ENCODE results near the gene GDF7. TPM values are rescaled to one million over a fixed set of nuclear protein-coding genes. Genes with fewer than 3 reads are reported as not detected.

GDF7 gene
- polyA plus RNA-seq, 3 donors = not detected

- Histone ChIP-seq H3K36me3 (replicated peaks in 1 of 2; ENCODE audit: control insufficient read depth in 1 of 2, insufficient read depth in 2 of 2, low read length in 2 of 2) (peaks cover 48 to 64% of the 10 kb centered on the region in 2 donors), H4K20me1 (ENCODE audit: insufficient read depth, low read length) (peaks cover 12% of the 10 kb centered on the region), H3K9ac (ENCODE audit: insufficient read depth, low read length, poor library complexity, severe bottlenecking) (peak overlapping the region; percentile 37), H3K27me3 (ENCODE audit: control insufficient read depth in 2 of 2, insufficient read depth in 2 of 2, low read length in 2 of 2) (no peaks in the 10 kb centered on the region), H3K79me2 (ENCODE audit: insufficient read depth, low read length) (no peaks in the 10 kb centered on the region), H3K4me1 (ENCODE audit: control insufficient read depth in 1 of 2, insufficient read depth in 2 of 2, low read length in 2 of 2) (peaks cover 18 to 23% of the 10 kb centered on the region in 2 donors), H3K4me2 (replicated peaks; ENCODE audit: extremely low read depth, low read length, poor library complexity, severe bottlenecking) (no peak overlapping the region), H2AFZ (ENCODE audit: insufficient read depth, low read depth, low read length, poor library complexity, severe bottlenecking) (no peak overlapping the region), H3K4me3 (replicated peaks in 1 of 3; ENCODE audit: low read depth in 2 of 3, low read length in 3 of 3) (no peak overlapping the region), H3K9me3 (replicated peaks in 1 of 2; ENCODE audit: control insufficient read depth in 1 of 2, insufficient read depth in 1 of 2, low read length in 2 of 2) (no peaks in the 10 kb centered on the region), H3K27ac (ENCODE audit: low read depth in 1 of 2, low read length in 2 of 2) (peak overlapping the region; percentile 30 to 90)
- H3K36me3 Mint-ChIP-seq = peaks cover 46 to 62% of the 10 kb centered on the region in 2 donors
- H3K27ac Mint-ChIP-seq = peak overlapping the region; percentile 71 to 95 (median 82)
- no peak for TF ChIP-seq CTCF (IDR thresholded peaks at IDR 0.05)
- intact Hi-C loops (cut with micrococcal nuclease) = no loop called here
- no peaks in the 10 kb centered on the region for H3K9me3 Mint-ChIP-seq
- H3K4me1 Mint-ChIP-seq = peaks cover 30% of the 10 kb centered on the region
- WGBS (ENCODE audit: insufficient coverage) = 100% methylated on average over 4 of the region's 10 CpGs
- DNase-seq = peak in 2 of 3 donors; percentile 12 to 46
- no peak overlapping the region for H3K4me3 Mint-ChIP-seq
- H3K27me3 Mint-ChIP-seq (ENCODE audit: low read depth in 3 of 3) = peaks cover 0 to 7% (median 1%) of the 10 kb centered on the region in 3 donors
These were observed 48.5 kb upstream of the GDF7 start for GRCh38 chr2:20618468-20618885.

- H3K4me1 Mint-ChIP-seq = peaks cover 30% of the 10 kb centered on the region
- intact Hi-C loops (cut with micrococcal nuclease) = no loop called here
- no peak for TF ChIP-seq CTCF (IDR thresholded peaks at IDR 0.05)
- H3K9me3 ChIP-seq (replicated peaks in 1 of 2; ENCODE audit: control insufficient read depth in 1 of 2, insufficient read depth in 1 of 2, low read length in 2 of 2) = no peaks in the 10 kb centered on the region
- H3K9me3 Mint-ChIP-seq = no peaks in the 10 kb centered on the region
- H3K4me3 Mint-ChIP-seq = no peak overlapping the region
- peak overlapping the region; percentile 37 for H3K9ac ChIP-seq (ENCODE audit: insufficient read depth, low read length, poor library complexity, severe bottlenecking)
- H4K20me1 ChIP-seq (ENCODE audit: insufficient read depth, low read length) = peaks cover 12% of the 10 kb centered on the region
- no peak overlapping the region for H3K4me2 ChIP-seq (replicated peaks; ENCODE audit: extremely low read depth, low read length, poor library complexity, severe bottlenecking)
- WGBS (ENCODE audit: insufficient coverage) = 97% methylated on average over 15 of the region's 15 CpGs
- H3K27ac Mint-ChIP-seq = peak overlapping the region in 5 of 7 donors; percentile 30 to 94 (median 61)
- no peak overlapping the region for H3K4me3 ChIP-seq (replicated peaks in 1 of 3; ENCODE audit: low read depth in 2 of 3, low read length in 3 of 3)
- no peaks in the 10 kb centered on the region for H3K79me2 ChIP-seq (ENCODE audit: insufficient read depth, low read length)
- peaks cover 0 to 7% (median 0%) of the 10 kb centered on the region in 3 donors for H3K27me3 Mint-ChIP-seq (ENCODE audit: low read depth in 3 of 3)
- peaks cover 54 to 69% of the 10 kb centered on the region in 2 donors for H3K36me3 ChIP-seq (replicated peaks in 1 of 2; ENCODE audit: control insufficient read depth in 1 of 2, insufficient read depth in 2 of 2, low read length in 2 of 2)
- peaks cover 18 to 23% of the 10 kb centered on the region in 2 donors for H3K4me1 ChIP-seq (ENCODE audit: control insufficient read depth in 1 of 2, insufficient read depth in 2 of 2, low read length in 2 of 2)
- H3K36me3 Mint-ChIP-seq = peaks cover 47 to 65% of the 10 kb centered on the region in 2 donors
- H2AFZ ChIP-seq (ENCODE audit: insufficient read depth, low read depth, low read length, poor library complexity, severe bottlenecking) = no peak overlapping the region
- no peak for DNase-seq
- H3K27me3 ChIP-seq (ENCODE audit: control insufficient read depth in 2 of 2, insufficient read depth in 2 of 2, low read length in 2 of 2) = no peaks in the 10 kb centered on the region
- H3K27ac ChIP-seq (ENCODE audit: low read depth in 1 of 2, low read length in 2 of 2) = peak overlapping the region; percentile 30 to 90
These were observed 47.9 kb upstream of the GDF7 start for GRCh38 chr2:20618886-20619521.

Data from CD14-positive monocyte (primary cell).